ENCODE results near the gene KRT2.

DNA sequence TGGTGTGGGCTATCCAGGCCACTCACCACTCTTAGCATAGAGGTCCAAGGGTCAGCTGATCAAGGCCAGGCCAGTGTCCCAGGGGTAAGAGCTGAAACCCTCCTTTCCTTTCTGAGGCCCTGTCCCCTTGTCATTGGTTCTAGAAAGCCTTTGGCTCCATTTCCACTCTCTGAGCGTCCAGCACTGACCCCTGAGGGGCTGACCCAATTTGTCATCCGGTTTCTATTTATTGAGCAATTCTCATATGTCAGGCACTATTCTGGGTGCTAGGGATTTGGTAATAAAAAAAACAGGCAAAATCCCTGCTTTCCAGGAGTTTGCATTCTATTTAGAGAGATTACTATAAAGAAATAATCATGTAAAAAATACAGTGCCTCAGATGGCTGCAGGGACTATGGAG lies 47.9 kb upstream of the KRT2 start:
- TF ChIP-seq, protein P1, sequence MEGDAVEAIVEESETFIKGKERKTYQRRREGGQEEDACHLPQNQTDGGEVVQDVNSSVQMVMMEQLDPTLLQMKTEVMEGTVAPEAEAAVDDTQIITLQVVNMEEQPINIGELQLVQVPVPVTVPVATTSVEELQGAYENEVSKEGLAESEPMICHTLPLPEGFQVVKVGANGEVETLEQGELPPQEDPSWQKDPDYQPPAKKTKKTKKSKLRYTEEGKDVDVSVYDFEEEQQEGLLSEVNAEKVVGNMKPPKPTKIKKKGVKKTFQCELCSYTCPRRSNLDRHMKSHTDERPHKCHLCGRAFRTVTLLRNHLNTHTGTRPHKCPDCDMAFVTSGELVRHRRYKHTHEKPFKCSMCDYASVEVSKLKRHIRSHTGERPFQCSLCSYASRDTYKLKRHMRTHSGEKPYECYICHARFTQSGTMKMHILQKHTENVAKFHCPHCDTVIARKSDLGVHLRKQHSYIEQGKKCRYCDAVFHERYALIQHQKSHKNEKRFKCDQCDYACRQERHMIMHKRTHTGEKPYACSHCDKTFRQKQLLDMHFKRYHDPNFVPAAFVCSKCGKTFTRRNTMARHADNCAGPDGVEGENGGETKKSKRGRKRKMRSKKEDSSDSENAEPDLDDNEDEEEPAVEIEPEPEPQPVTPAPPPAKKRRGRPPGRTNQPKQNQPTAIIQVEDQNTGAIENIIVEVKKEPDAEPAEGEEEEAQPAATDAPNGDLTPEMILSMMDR (IDR thresholded peaks at IDR 0.05): no peak
- TF ChIP-seq POLR2AphosphoS5 (IDR thresholded peaks at IDR 0.05): no peak
